Measurements from ENCODE around the gene SDCCAG8.

DNA sequence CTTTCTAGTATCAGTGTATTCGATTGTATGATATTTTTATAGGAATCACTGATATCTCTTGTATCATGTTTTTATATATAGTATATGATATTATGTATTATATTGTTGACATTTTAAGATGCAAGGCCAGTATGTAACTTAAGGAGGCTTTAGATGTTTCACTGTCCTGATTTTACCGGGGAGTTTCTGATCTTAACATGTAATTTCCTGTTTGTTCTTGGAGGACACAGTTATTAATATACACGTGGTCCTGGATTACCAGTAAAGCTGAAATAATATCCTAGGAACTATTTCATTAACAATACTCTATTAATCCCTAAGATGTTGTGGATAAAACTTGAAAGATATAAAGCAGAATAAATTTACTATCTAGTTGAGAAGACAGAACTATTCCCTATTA is 19.5 kb downstream of the SDCCAG8 start:
- TF ChIP-seq, protein P1, sequence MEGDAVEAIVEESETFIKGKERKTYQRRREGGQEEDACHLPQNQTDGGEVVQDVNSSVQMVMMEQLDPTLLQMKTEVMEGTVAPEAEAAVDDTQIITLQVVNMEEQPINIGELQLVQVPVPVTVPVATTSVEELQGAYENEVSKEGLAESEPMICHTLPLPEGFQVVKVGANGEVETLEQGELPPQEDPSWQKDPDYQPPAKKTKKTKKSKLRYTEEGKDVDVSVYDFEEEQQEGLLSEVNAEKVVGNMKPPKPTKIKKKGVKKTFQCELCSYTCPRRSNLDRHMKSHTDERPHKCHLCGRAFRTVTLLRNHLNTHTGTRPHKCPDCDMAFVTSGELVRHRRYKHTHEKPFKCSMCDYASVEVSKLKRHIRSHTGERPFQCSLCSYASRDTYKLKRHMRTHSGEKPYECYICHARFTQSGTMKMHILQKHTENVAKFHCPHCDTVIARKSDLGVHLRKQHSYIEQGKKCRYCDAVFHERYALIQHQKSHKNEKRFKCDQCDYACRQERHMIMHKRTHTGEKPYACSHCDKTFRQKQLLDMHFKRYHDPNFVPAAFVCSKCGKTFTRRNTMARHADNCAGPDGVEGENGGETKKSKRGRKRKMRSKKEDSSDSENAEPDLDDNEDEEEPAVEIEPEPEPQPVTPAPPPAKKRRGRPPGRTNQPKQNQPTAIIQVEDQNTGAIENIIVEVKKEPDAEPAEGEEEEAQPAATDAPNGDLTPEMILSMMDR (IDR thresholded peaks at IDR 0.05) = no peak
- TF ChIP-seq MAFK (IDR thresholded peaks at IDR 0.05; ENCODE audit: partially characterized antibody) (no peak), JUN (IDR thresholded peaks at IDR 0.05) (no peak)

Data from A549 (cell line).